ENCODE data around the gene SLC35F3. TPM values are rescaled to one million over a fixed set of nuclear protein-coding genes. Genes with fewer than 3 reads are reported as not detected.
A peak's percentile ranks its signal among the peaks of the same experiment; 100 is the strongest.

Gene SLC35F3
- total and polyA plus RNA-seq, 8 donors: 1.4 to 7.1 (median 2.5) TPM

DNA sequence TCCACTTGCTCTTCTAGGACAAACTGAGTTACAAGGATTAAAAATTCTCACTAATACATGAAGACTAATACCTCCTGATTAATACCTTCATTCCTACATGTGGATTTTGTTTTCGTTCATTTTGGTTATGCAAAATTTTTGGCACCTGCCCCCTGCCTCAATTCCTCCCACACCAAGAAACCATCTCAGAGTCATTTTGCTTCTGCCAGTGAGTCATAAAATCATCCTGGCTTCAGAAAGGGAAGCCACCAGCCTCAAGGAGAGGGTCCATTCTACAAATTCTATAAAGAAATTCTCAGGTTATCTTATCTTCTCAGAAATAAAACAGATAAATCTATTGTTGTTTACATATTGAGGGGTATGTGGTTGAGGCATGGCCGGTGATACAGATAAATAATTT is 365.6 kb downstream of the SLC35F3 start:
- TF ChIP-seq, protein P1, sequence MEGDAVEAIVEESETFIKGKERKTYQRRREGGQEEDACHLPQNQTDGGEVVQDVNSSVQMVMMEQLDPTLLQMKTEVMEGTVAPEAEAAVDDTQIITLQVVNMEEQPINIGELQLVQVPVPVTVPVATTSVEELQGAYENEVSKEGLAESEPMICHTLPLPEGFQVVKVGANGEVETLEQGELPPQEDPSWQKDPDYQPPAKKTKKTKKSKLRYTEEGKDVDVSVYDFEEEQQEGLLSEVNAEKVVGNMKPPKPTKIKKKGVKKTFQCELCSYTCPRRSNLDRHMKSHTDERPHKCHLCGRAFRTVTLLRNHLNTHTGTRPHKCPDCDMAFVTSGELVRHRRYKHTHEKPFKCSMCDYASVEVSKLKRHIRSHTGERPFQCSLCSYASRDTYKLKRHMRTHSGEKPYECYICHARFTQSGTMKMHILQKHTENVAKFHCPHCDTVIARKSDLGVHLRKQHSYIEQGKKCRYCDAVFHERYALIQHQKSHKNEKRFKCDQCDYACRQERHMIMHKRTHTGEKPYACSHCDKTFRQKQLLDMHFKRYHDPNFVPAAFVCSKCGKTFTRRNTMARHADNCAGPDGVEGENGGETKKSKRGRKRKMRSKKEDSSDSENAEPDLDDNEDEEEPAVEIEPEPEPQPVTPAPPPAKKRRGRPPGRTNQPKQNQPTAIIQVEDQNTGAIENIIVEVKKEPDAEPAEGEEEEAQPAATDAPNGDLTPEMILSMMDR (IDR thresholded peaks at IDR 0.05): no peak
- no peak for FAIRE-seq
- Histone ChIP-seq H3K4me3 (no peak overlapping the region), H3K36me3 (no peaks in the 10 kb centered on the region), H3K9me3 (no peaks in the 10 kb centered on the region), H3K27me3 (no peaks in the 10 kb centered on the region), H3K27ac (no peak overlapping the region), H3K4me1 (peaks cover 0 to 9% (median 0%) of the 10 kb centered on the region in 3 donors)
- intact Hi-C loops (cut with DNase I): no loop called here
- 69 to 71% methylated on average over 2 of the region's 2 CpGs for WGBS, 2 donors
- DNase-seq: no peak
- no peak for ATAC-seq

DNA sequence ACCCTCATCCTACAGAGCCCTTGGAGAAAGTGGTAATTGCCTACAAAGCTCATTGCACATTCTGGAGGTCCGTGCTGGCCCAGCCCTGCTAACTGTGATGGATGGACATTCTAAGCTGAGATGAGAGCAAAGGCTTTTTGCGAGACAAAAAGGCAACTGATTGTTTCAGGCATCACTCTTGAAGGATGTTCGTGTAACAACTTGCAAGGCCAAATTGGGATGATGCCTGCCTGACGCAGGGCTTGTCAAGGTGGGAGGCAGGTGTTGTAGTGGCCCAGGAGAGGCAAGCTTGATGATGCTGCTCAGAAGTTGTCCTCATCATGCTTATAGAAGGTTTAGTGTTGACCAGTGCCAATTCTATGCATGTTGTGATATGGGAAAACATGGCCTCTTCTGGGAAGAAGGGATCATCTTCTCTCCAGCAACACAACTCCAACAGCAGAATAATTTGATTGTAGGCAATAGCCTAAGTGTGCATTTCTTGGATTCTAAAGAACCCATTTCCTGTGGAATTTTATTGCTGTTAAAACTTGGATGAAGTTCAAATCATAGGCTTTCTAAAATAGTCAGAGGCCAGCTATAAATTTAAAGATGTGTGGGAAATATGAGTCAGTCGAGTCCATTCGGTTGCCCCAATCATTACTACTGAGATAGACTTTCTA is 366.2 kb downstream of the SLC35F3 start:
- FAIRE-seq: no peak

DNA sequence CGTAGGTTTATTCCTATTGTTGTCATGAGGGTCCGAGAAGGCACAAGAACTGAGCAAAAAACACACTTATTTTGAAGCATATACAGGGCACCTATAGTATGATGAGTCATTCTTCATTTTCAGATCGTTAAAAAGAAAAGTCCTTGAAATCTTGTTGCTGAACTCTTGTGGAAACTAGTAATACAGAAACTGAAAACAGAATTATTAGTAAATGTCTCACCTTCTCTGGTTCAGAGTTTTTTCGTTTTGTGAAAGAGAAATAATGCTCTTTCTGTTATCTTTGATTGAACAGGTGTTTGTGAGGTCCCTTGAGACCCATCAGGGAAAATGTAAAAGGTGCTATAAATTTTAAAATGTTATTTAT is 366.7 kb downstream of the SLC35F3 start:
- Histone ChIP-seq H3K4me1 (peaks cover 0 to 9% (median 0%) of the 10 kb centered on the region in 3 donors), H3K4me3 (no peak overlapping the region), H3K27me3 (no peaks in the 10 kb centered on the region), H3K27ac (no peak overlapping the region), H3K9me3 (no peaks in the 10 kb centered on the region), H3K36me3 (no peaks in the 10 kb centered on the region)
- ATAC-seq (no peak), FAIRE-seq (no peak), DNase-seq (no peak)
- 62 to 67% methylated on average over 4 of the region's 4 CpGs for WGBS, 2 donors
- intact Hi-C loops (cut with DNase I): no loop called here
- TF ChIP-seq, protein P1 (IDR thresholded peaks at IDR 0.05): no peak

More for the DNA sequence above, 366.2 kb downstream of the SLC35F3 start:
- no peak overlapping the region for H3K27ac ChIP-seq
- H3K36me3 ChIP-seq: no peaks in the 10 kb centered on the region
- intact Hi-C loops (cut with DNase I): no loop called here
- no peak overlapping the region for H3K4me3 ChIP-seq
- ATAC-seq: no peak
- 85 to 86% methylated on average over 6 of the region's 6 CpGs for WGBS, 2 donors
- TF ChIP-seq, protein P1 (IDR thresholded peaks at IDR 0.05): no peak
- H3K4me1 ChIP-seq: peaks cover 0 to 9% (median 0%) of the 10 kb centered on the region in 3 donors
- H3K9me3 ChIP-seq: no peaks in the 10 kb centered on the region
- H3K27me3 ChIP-seq: no peaks in the 10 kb centered on the region
- no peak for DNase-seq

DNA sequence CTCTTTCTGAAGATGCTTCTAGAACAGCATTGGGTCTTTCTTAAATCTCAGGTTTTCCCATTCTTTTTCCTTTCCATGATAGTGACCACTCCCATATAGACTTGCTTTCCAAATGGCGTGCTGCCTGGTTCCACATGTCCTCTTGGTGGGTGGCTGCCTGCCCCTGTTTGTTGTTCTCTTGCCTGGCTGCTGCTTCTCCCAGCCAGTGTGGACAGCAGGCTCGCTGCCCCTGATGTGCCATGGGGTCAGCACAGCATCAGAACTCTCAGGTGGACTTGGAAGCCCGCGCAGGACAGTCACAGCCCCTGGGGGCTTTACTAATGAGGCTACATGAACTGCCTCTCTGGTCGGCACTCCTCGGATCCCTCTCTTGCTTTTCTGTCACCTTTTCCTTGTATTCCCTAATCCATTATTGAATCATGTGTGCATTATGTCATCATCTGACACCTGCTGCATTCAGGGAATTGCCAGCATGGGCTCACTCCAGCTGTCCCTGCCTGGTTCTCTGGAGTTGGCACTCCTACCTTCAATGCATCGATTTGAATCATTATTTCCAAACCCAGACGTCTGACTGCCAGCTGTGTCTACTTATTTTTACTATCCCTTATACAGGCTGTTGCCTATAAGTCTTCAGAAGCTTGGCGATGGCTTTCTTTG is 368.3 kb downstream of the SLC35F3 start:
- DNase-seq (peak in 4 of 6 donors; percentile 19 to 73 (median 58)), ATAC-seq (peak; percentile 72 to 90 (median 86)), FAIRE-seq (no peak)
- H3K9me3 ChIP-seq: no peaks in the 10 kb centered on the region
- no peaks in the 10 kb centered on the region for H3K27me3 ChIP-seq
- TF ChIP-seq, protein P1 (IDR thresholded peaks at IDR 0.05): no peak
- H3K36me3 ChIP-seq: no peaks in the 10 kb centered on the region
- H3K4me3 ChIP-seq: no peak overlapping the region
- intact Hi-C loops (cut with DNase I): no loop called here
- 67 to 72% methylated on average over 9 of the region's 9 CpGs for WGBS, 2 donors
- H3K27ac ChIP-seq: peak overlapping the region in 1 of 4 donors; percentile 52
- peaks cover 0 to 9% (median 0%) of the 10 kb centered on the region in 3 donors for H3K4me1 ChIP-seq

DNA sequence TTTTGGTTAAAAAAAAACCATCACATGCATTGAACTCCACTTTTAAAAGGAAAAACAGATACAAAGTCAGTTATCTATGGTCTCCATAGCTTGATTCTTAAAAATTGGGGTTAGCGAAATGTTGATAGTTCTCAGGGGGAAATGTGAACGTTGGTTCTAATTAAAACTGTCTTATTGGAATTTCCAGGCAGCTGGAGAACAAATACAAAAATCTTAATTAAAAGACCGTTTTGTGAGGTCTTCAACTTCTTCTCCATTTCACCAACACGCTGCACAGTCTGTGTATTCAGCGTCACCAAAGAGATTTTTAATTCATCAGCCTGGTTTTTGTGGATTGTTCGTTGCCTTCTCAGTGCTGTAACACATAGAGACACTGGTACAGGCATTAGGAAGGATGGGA is 369.5 kb downstream of the SLC35F3 start:
- ATAC-seq (no peak), FAIRE-seq (no peak)
- WGBS, 2 donors: 83 to 90% methylated on average over 6 of the region's 6 CpGs

More for the DNA sequence above, 369.5 kb downstream of the SLC35F3 start:
- no peak for DNase-seq
- no peaks in the 10 kb centered on the region for H3K9me3 ChIP-seq
- H3K36me3 ChIP-seq: no peaks in the 10 kb centered on the region
- H3K27me3 ChIP-seq: no peaks in the 10 kb centered on the region
- TF ChIP-seq, protein P1 (IDR thresholded peaks at IDR 0.05): no peak
- intact Hi-C loops (cut with DNase I): no loop called here
- peaks cover 0 to 9% (median 0%) of the 10 kb centered on the region in 3 donors for H3K4me1 ChIP-seq
- H3K4me3 ChIP-seq: no peak overlapping the region
- H3K27ac ChIP-seq: no peak overlapping the region
